VCaP (cell line): Measurements from ENCODE around the gene AGBL1.

ENCODE experiments used
- H3K27ac ChIP-seq: fragments of 450-650 bp; 2 replicates; pipeline ENCODE4 v1.5.1; 2017
- TF ChIP-seq, protein P1 (sequence below): fragments of 450-650 bp; conservative IDR thresholded peaks from 2 replicates; pipeline ENCODE4 v1.5.1; 2017; ENCODE audit warnings: mild to moderate bottlenecking, moderate library complexity

Gene AGBL1

DNA sequence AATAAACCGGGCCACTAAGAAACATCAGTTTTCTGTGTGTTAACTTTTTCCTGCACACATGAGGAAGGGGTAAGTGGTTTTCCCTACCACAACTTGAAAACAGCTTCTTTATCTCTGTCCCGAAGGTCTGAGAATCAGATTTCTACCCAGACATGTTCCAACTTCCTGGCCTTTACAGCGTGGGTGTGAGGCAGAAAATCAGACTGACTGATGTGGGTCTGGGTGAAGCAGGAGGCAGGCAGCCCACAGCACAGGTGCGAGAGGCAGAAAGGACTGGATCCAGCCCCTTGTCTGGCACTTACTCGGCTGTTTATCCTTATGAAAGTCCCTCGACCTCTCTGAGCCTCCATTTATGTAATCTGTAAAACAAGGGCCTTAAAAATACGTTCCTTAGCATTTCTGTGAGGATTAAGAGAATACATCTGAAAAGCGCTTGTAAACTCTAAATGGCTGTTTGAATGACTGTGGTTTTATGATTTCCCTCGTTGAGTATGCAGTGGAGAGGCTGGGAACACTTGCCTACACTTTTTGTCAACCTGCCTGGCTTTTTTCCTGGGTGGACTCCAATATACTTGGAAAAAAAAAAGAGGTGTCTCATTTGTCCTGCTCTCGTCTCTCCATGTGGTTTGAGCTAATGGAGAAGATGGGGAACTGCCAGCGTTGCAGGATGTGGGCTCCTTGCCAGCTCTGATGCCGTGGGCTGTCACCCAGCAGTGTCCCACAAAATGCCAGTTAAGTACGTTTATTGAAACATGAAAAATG lies 3.1 kb downstream of the AGBL1 start:
- no peak overlapping the region for H3K27ac ChIP-seq
- TF ChIP-seq, protein P1, sequence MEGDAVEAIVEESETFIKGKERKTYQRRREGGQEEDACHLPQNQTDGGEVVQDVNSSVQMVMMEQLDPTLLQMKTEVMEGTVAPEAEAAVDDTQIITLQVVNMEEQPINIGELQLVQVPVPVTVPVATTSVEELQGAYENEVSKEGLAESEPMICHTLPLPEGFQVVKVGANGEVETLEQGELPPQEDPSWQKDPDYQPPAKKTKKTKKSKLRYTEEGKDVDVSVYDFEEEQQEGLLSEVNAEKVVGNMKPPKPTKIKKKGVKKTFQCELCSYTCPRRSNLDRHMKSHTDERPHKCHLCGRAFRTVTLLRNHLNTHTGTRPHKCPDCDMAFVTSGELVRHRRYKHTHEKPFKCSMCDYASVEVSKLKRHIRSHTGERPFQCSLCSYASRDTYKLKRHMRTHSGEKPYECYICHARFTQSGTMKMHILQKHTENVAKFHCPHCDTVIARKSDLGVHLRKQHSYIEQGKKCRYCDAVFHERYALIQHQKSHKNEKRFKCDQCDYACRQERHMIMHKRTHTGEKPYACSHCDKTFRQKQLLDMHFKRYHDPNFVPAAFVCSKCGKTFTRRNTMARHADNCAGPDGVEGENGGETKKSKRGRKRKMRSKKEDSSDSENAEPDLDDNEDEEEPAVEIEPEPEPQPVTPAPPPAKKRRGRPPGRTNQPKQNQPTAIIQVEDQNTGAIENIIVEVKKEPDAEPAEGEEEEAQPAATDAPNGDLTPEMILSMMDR, result no peak

DNA sequence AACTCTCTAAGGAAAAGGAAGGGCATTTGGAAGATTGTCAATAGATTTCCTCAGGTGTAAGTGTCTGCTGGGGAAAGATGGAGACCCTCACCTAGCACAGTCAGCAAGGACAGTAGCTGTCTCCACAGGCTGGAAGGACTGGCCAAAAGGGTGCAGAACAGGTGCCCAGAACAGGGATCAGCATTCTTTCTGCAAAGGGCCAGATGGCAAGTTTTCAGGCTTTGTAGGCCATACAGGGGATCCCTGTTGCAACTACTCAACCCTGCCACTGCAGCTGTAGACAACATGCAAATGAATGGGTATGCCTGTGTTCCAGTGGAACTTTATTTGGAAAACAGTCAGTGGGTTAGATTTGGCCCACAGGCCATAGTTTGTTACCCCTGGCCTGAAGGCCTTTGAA lies 8.1 kb downstream of the AGBL1 start:
- H3K27ac ChIP-seq, result no peak overlapping the region
- TF ChIP-seq, protein P1, result no peak

DNA sequence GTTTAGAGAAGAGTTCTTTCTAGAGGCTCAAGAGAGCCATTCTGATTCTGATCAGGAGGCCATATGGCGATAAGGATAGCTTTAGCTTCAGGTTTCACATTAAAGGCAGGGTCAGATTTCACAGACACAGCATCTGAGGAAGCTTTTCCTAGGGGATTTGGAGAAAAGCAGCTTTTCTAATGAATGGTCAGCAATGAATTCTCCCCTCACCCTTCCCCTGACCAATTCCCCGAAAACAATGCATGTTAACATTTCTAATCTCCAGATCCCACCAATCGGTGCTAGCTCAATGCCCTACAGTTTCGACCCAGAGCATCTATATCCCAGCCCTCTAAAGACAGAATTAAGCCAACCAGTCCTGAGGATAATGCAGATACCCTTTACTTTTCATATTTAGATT lies 9.8 kb downstream of the AGBL1 start:
- TF ChIP-seq, protein P1, result no peak
- H3K27ac ChIP-seq, result no peak overlapping the region

DNA sequence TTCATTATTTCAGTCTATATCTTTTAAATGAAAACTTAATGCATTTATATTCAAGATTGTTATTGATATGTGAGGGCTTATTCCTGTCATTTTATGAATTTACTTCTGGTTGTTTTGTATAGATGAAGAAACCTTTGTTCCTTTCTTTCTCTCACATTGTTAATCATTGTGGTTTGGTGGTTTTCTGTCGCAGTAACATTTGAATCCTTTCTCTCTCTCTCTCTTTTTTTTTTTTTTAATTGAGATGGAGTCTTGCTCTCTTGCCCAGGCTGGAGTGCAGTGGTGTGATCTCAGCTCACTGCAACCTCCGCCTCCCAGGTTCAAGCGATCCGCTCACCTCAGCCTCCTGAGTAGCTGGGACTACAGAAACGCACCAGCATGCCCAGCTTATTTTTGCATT lies 22.1 kb downstream of the AGBL1 start:
- H3K27ac ChIP-seq, result no peak overlapping the region
- TF ChIP-seq, protein P1, result no peak

DNA sequence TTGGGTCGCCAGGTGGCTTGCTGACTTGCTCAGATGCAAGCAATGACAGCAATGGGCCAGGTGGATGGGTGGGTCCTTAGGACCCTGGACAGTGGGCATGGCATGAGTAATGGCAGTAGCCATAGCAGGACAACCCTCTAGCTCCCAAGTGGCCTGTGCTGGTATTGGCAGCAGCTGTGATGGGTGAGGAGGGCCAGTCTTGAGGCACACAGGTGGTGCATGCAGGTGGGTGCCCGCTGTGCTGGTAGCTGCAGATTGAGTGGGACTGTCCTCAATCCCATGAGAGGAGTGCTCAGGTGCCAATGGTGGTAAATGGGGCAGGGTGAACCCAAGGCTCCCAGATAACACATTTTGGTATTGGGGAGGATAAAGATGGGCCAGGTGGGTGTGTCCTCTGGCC lies 24.2 kb downstream of the AGBL1 start:
- H3K27ac ChIP-seq, result no peak overlapping the region
- TF ChIP-seq, protein P1, result no peak

DNA sequence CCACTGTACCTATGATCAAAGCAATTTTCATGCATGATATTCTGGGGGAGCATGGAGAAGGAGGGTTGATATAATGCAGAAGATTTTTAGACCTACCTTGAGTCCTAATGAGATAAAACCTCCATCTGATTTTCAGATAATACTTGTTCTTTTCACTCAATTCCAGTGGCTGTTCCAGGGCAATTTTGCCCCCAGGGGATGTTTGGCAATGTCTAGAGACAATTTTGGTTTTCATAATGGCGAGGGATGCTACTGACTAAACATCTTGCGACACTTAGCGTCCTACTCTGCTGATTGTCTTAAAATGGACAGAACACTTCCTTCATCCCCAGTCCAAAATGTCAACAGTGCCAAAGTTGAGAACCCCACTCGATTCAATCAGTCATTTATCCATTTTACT lies 26.6 kb downstream of the AGBL1 start:
- TF ChIP-seq, protein P1, result no peak
- no peak overlapping the region for H3K27ac ChIP-seq

DNA sequence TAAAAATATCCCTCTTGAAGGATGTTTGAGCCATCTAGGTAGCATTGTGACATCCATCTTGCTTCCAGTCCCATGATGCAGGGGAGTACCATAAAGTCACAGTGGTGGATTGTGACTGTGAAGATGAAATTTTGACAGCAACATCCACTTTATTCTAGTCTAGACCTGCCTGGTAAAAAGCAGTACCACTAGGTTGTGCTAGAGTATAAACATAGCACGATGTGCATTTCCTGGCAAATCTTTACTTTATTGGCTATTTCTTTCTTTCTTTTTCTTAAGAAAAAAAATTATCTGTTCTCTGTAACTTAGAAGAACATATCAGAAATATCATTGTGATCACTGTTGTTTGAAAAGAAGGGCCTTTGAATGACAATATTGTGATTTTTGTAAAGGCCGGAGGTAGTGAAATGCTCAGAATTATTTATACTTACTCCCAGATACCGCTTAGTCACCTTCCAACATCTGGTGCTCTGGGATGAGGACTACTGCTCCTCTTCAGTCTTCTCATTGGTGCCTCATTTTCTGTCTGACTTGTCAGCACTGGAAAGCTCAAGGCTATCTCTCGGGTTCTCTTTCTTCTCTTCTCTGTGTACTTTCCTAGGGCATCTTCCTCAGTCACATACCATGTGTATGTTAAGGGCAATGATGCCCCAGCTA lies 35.6 kb downstream of the AGBL1 start:
- TF ChIP-seq, protein P1, result peak; percentile 85
- H3K27ac ChIP-seq, result peak overlapping the region; percentile 47
